ENCODE measurements around the gene NEMP2.

The NEMP2 gene

GRCh38 chr2:190457256-190457655, 77.3 kb downstream of the NEMP2 start:
- no peak for DNase-seq (ENCODE audit: low read depth, low spot score)

- no peak for DNase-seq (ENCODE audit: low read depth, low spot score)
These were observed 77.7 kb downstream of the NEMP2 start for GRCh38 chr2:190456833-190457232.

GRCh38 chr2:190455358-190456095, 79.0 kb downstream of the NEMP2 start:
- DNase-seq (ENCODE audit: low read depth, low spot score), result no peak

GRCh38 chr2:190454795-190455194, 79.7 kb downstream of the NEMP2 start:
- no peak for DNase-seq (ENCODE audit: low read depth, low spot score)
